ENCODE measurements around the gene PCK1.

PCK1 gene

GRCh38 chr20:57574954-57575353, 14.0 kb downstream of the PCK1 start:
- H3K27me3 ChIP-seq (ENCODE audit: control insufficient read depth, low read length) = peaks cover 58% of the 10 kb centered on the region

GRCh38 chr20:57576002-57576401, 15.1 kb downstream of the PCK1 start:
- H3K27me3 ChIP-seq (ENCODE audit: control insufficient read depth, low read length) = peaks cover 65% of the 10 kb centered on the region
- H3K4me2 ChIP-seq (ENCODE audit: low read length) = no peak overlapping the region
- no peaks in the 10 kb centered on the region for H3K36me3 ChIP-seq (ENCODE audit: control insufficient read depth, low read length)
- no peak overlapping the region for H3K4me3 ChIP-seq (ENCODE audit: low read length)
- TF ChIP-seq CTCF (IDR thresholded peaks at IDR 0.05; ENCODE audit: low read depth, low read length, poor library complexity, severe bottlenecking) (no peak), EZH2phosphoT487 (IDR thresholded peaks at IDR 0.05; ENCODE audit: borderline replicate concordance, low read length) (no peak)
- no peaks in the 10 kb centered on the region for H3K4me1 ChIP-seq (ENCODE audit: control insufficient read depth, low read length)
- no peaks in the 10 kb centered on the region for H3K9me3 ChIP-seq (ENCODE audit: control insufficient read depth, insufficient read depth, low read length)
- H4K20me1 ChIP-seq (ENCODE audit: control insufficient read depth, insufficient read depth, low read depth, low read length) = peaks cover 3% of the 10 kb centered on the region; the same call in 1 of the 2 replicates
- no peak overlapping the region for H3K27ac ChIP-seq (ENCODE audit: low read depth, low read length)
- H3K9me2 ChIP-seq (replicated peaks; ENCODE audit: control insufficient read depth, low read length) = no peaks in the 10 kb centered on the region
- H3K79me2 ChIP-seq (ENCODE audit: control insufficient read depth, low read length) = no peaks in the 10 kb centered on the region
- no peaks in the 10 kb centered on the region for H3F3A ChIP-seq (ENCODE audit: control insufficient read depth, insufficient read depth)

More at GRCh38 chr20:57574954-57575353, 14.0 kb downstream of the PCK1 start:
- Histone ChIP-seq H3K4me1 (ENCODE audit: control insufficient read depth, low read length) (no peaks in the 10 kb centered on the region), H3K36me3 (ENCODE audit: control insufficient read depth, low read length) (no peaks in the 10 kb centered on the region), H3K79me2 (ENCODE audit: control insufficient read depth, low read length) (no peaks in the 10 kb centered on the region), H4K20me1 (ENCODE audit: control insufficient read depth, insufficient read depth, low read depth, low read length) (peaks cover 3% of the 10 kb centered on the region; the same call in 1 of the 2 replicates), H3K9me3 (ENCODE audit: control insufficient read depth, insufficient read depth, low read length) (no peaks in the 10 kb centered on the region), H3K4me2 (ENCODE audit: low read length) (no peak overlapping the region), H3K27ac (ENCODE audit: low read depth, low read length) (no peak overlapping the region), H3K4me3 (ENCODE audit: low read length) (no peak overlapping the region), H3K9me2 (replicated peaks; ENCODE audit: control insufficient read depth, low read length) (no peaks in the 10 kb centered on the region), H3F3A (ENCODE audit: control insufficient read depth, insufficient read depth) (no peaks in the 10 kb centered on the region)
- TF ChIP-seq EZH2phosphoT487 (IDR thresholded peaks at IDR 0.05; ENCODE audit: borderline replicate concordance, low read length) (no peak), CTCF (IDR thresholded peaks at IDR 0.05; ENCODE audit: low read depth, low read length, poor library complexity, severe bottlenecking) (no peak)

GRCh38 chr20:57576617-57577550, 16.0 kb downstream of the PCK1 start:
- H4K20me1 ChIP-seq (ENCODE audit: control insufficient read depth, insufficient read depth, low read depth, low read length) = peaks cover 3% of the 10 kb centered on the region; the same call in 1 of the 2 replicates
- TF ChIP-seq CTCF (IDR thresholded peaks at IDR 0.05; ENCODE audit: low read depth, low read length, poor library complexity, severe bottlenecking) (no peak), EZH2phosphoT487 (IDR thresholded peaks at IDR 0.05; ENCODE audit: borderline replicate concordance, low read length) (no peak)
- no peak overlapping the region for H3K4me3 ChIP-seq (ENCODE audit: low read length)
- H3K9me2 ChIP-seq (replicated peaks; ENCODE audit: control insufficient read depth, low read length) = no peaks in the 10 kb centered on the region
- no peaks in the 10 kb centered on the region for H3K4me1 ChIP-seq (ENCODE audit: control insufficient read depth, low read length)
- H3F3A ChIP-seq (ENCODE audit: control insufficient read depth, insufficient read depth) = no peaks in the 10 kb centered on the region
- H3K4me2 ChIP-seq (ENCODE audit: low read length) = no peak overlapping the region
- no peaks in the 10 kb centered on the region for H3K79me2 ChIP-seq (ENCODE audit: control insufficient read depth, low read length)
- no peaks in the 10 kb centered on the region for H3K36me3 ChIP-seq (ENCODE audit: control insufficient read depth, low read length)
- H3K27me3 ChIP-seq (ENCODE audit: control insufficient read depth, low read length) = peaks cover 71% of the 10 kb centered on the region
- no peak overlapping the region for H3K27ac ChIP-seq (ENCODE audit: low read depth, low read length)
- no peaks in the 10 kb centered on the region for H3K9me3 ChIP-seq (ENCODE audit: control insufficient read depth, insufficient read depth, low read length)

Measured in DOHH2 (cell line).